WTC11 (cell line): ENCODE measurements around the gene PRC1. TPM values are rescaled to one million over a fixed set of nuclear protein-coding genes. Genes with fewer than 3 reads are reported as not detected.

Experiments used
- ATAC-seq: fragments of 200-7000 bp; cut with Tn5 transposase; 2 replicates; pipeline ENCODE4 v1.10.0; 2021; ENCODE audit warnings: mild to moderate bottlenecking, moderate library complexity
- CTCF ChIA-PET: fragments of 300-600 bp; sonication (Branson Sonifier 250); formaldehyde crosslinking; loops from one replicate; lab custom pipeline; 2021; ENCODE audit warnings: antibody characterized with exemption; lab: Charles Lee
- POLR2A ChIA-PET: fragments of 350-600 bp; sonication (Branson Sonifier 250); formaldehyde crosslinking; loops from one replicate; lab custom pipeline; 2021; ENCODE audit warnings: antibody characterized with exemption; lab: Charles Lee
- DNase-seq: peaks from one replicate; pipeline ENCODE4 v3.0.0; 2021; ENCODE audit warnings: low spot score
- H3K27ac Mint-ChIP-seq: 2 replicates; pipeline ENCODE4 v1.8.0; 2021; ENCODE audit warnings: mixed read lengths
- H3K27me3 Mint-ChIP-seq: 2 replicates; pipeline ENCODE4 v1.8.0; 2021; ENCODE audit warnings: low read depth, mild to moderate bottlenecking, moderate library complexity, mixed read lengths
- H3K36me3 Mint-ChIP-seq: 2 replicates; pipeline ENCODE4 v1.8.0; 2021; ENCODE audit warnings: mixed read lengths
- H3K4me1 Mint-ChIP-seq: 2 replicates; pipeline ENCODE4 v1.8.0; 2022; ENCODE audit warnings: mixed read lengths
- H3K4me3 Mint-ChIP-seq: 2 replicates; pipeline ENCODE4 v1.8.0; 2021; ENCODE audit warnings: mild to moderate bottlenecking, moderate library complexity, mixed read lengths
- H3K9me3 Mint-ChIP-seq: 2 replicates; pipeline ENCODE4 v1.8.0; 2021; ENCODE audit warnings: mixed read lengths
- CREB1 ChIP-seq: sonication (generic); formaldehyde crosslinking; IDR thresholded peaks from 2 replicates; pipeline ENCODE4 v1.8.0; 2023; ENCODE audit warnings: mild to moderate bottlenecking, missing genetic modification reagents
- CREM ChIP-seq: sonication (generic); formaldehyde crosslinking; IDR thresholded peaks from 2 replicates; pipeline ENCODE4 v1.8.1; 2022; ENCODE audit warnings: mild to moderate bottlenecking, missing genetic modification reagents, moderate library complexity
- ESRRA ChIP-seq: sonication (generic); formaldehyde crosslinking; IDR thresholded peaks from 2 replicates; pipeline ENCODE4 v1.8.1; 2022; ENCODE audit warnings: mild to moderate bottlenecking, missing genetic modification reagents, borderline replicate concordance
- FOXK1 ChIP-seq: sonication (generic); formaldehyde crosslinking; IDR thresholded peaks from 2 replicates; pipeline ENCODE4 v1.8.0; 2022; ENCODE audit warnings: mild to moderate bottlenecking, moderate library complexity, missing genetic modification reagents
- GTF2I ChIP-seq: fragments of 250-450 bp; sonication (Bioruptor Pico); conservative IDR thresholded peaks from 2 replicates; pipeline ENCODE4 v1.4.0; 2021; ENCODE audit warnings: mild to moderate bottlenecking
- IRF2 ChIP-seq: sonication (generic); formaldehyde crosslinking; IDR thresholded peaks from 2 replicates; pipeline ENCODE4 v1.8.0; 2022; ENCODE audit warnings: low read depth, missing genetic modification reagents, borderline replicate concordance
- MYBL2 ChIP-seq: sonication (generic); formaldehyde crosslinking; IDR thresholded peaks from 2 replicates; pipeline ENCODE4 v1.8.1; 2023; ENCODE audit warnings: mild to moderate bottlenecking, moderate library complexity, missing genetic modification reagents
- NR1H2 ChIP-seq: sonication (generic); formaldehyde crosslinking; IDR thresholded peaks from 2 replicates; pipeline ENCODE4 v1.9.0; 2021; ENCODE audit warnings: mild to moderate bottlenecking, moderate library complexity, missing genetic modification reagents
- OVOL2 ChIP-seq: fragments of 250-450 bp; sonication (Bioruptor Pico); IDR thresholded peaks from 2 replicates; pipeline ENCODE4 v1.9.0; 2021; ENCODE audit warnings: mild to moderate bottlenecking, borderline replicate concordance
- SMAD4 ChIP-seq: sonication (generic); formaldehyde crosslinking; IDR thresholded peaks from 2 replicates; pipeline ENCODE4 v1.8.0; 2022; ENCODE audit warnings: mild to moderate bottlenecking, missing genetic modification reagents
- SP1 ChIP-seq: sonication (generic); formaldehyde crosslinking; conservative IDR thresholded peaks from 2 replicates; pipeline ENCODE4 v1.8.1; 2022; ENCODE audit warnings: missing genetic modification reagents
- TCF7 ChIP-seq: sonication (generic); formaldehyde crosslinking; IDR thresholded peaks from 2 replicates; pipeline ENCODE4 v1.8.0; 2022; ENCODE audit warnings: mild to moderate bottlenecking, low read depth, missing genetic modification reagents, moderate library complexity
- TEAD1 ChIP-seq: sonication (generic); formaldehyde crosslinking; IDR thresholded peaks from 2 replicates; pipeline ENCODE4 v1.8.0; 2022; ENCODE audit warnings: mild to moderate bottlenecking, missing genetic modification reagents
- ZBTB21 ChIP-seq: sonication (generic); formaldehyde crosslinking; IDR thresholded peaks from 2 replicates; pipeline ENCODE4 v1.8.1; 2023; ENCODE audit warnings: mild to moderate bottlenecking, missing genetic modification reagents, borderline replicate concordance
- ZNF121 ChIP-seq: sonication (generic); formaldehyde crosslinking; IDR thresholded peaks from 2 replicates; pipeline ENCODE4 v1.8.0; 2023; ENCODE audit warnings: missing genetic modification reagents
- ZNF138 ChIP-seq: sonication (generic); formaldehyde crosslinking; conservative IDR thresholded peaks from 2 replicates; pipeline ENCODE4 v1.8.1; 2022; ENCODE audit warnings: mild to moderate bottlenecking, moderate library complexity, missing genetic modification reagents
- ZNF219 ChIP-seq: sonication (generic); formaldehyde crosslinking; IDR thresholded peaks from 2 replicates; pipeline ENCODE4 v1.8.0; 2023; ENCODE audit warnings: missing genetic modification reagents, mild to moderate bottlenecking, borderline replicate concordance
- ZNF512 ChIP-seq: sonication (generic); formaldehyde crosslinking; IDR thresholded peaks from 2 replicates; pipeline ENCODE4 v1.8.1; 2022; ENCODE audit warnings: missing genetic modification reagents, borderline replicate concordance
- total RNA-seq: library from RNA; stranded (reverse); gene quantifications from 3 replicates; pipeline ENCODE4 v1.2.3, GENCODE V29; 2021
- TF ChIP-seq, protein P1 (sequence below): sonication (generic); formaldehyde crosslinking; IDR thresholded peaks from 2 replicates; pipeline ENCODE4 v1.8.1; 2022; ENCODE audit warnings: low read depth, mild to moderate bottlenecking, moderate library complexity, missing genetic modification reagents, borderline replicate concordance
- TF ChIP-seq, protein P2 (sequence below): sonication (generic); formaldehyde crosslinking; IDR thresholded peaks from 2 replicates; pipeline ENCODE4 v1.8.0; 2023; ENCODE audit warnings: missing genetic modification reagents
- TF ChIP-seq, protein P3 (sequence below): fragments of 250-450 bp; sonication (Bioruptor Pico); IDR thresholded peaks from 2 replicates; pipeline ENCODE4 v1.9.0; 2021; ENCODE audit warnings: mild to moderate bottlenecking, borderline replicate concordance
- TF ChIP-seq, protein P4 (sequence below): sonication (generic); formaldehyde crosslinking; IDR thresholded peaks from 2 replicates; pipeline ENCODE4 v1.8.1; 2023; ENCODE audit warnings: mild to moderate bottlenecking, missing genetic modification reagents, borderline replicate concordance

Gene PRC1
- total RNA-seq, 1 experiment from 2014 or later, result 130 TPM

DNA sequence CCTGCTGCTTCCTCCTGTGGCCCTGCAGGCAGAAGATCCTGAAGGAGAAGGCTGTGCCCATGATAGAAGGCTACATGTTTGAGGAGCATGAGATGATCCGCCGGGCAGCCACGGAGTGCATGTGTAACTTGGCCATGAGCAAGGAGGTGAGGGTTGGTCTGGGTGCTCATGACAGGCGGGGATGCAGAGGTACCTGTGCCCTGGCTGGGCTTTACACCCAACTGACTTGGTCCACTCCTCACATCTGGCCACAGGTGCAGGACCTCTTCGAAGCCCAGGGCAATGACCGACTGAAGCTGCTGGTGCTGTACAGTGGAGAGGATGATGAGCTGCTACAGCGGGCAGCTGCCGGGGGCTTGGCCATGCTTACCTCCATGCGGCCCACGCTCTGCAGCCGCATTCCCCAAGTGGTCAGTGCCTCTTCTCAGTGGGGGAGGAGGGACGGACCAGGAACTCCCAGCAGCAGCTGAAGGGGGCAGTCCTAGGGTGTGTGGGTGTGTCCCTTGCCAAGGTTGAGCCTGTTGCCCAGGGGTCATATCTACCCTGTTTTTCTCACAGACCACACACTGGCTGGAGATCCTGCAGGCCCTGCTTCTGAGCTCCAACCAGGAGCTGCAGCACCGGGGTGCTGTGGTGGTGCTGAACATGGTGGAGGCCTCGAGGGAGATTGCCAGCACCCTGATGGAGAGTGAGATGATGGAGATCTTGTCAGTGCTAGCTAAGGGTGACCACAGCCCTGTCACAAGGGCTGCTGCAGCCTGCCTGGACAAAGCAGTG, 41.2 kb downstream of the PRC1 start (continued):
- TF ChIP-seq, protein P1, sequence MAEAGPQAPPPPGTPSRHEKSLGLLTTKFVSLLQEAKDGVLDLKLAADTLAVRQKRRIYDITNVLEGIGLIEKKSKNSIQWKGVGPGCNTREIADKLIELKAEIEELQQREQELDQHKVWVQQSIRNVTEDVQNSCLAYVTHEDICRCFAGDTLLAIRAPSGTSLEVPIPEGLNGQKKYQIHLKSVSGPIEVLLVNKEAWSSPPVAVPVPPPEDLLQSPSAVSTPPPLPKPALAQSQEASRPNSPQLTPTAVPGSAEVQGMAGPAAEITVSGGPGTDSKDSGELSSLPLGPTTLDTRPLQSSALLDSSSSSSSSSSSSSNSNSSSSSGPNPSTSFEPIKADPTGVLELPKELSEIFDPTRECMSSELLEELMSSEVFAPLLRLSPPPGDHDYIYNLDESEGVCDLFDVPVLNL (CRISPR knock-in tag), result no peak
- TF ChIP-seq ZNF138 (CRISPR knock-in tag) (no peak), SP1 (CRISPR knock-in tag) (no peak), FOXK1 (CRISPR knock-in tag) (no peak), IRF2 (CRISPR knock-in tag) (no peak), SMAD4 (no peak), CREB1 (CRISPR knock-in tag) (no peak), ZNF219 (CRISPR knock-in tag) (no peak), ZNF512 (CRISPR knock-in tag) (no peak), GTF2I (CRISPR knock-in tag) (no peak)
- TF ChIP-seq, protein P2, sequence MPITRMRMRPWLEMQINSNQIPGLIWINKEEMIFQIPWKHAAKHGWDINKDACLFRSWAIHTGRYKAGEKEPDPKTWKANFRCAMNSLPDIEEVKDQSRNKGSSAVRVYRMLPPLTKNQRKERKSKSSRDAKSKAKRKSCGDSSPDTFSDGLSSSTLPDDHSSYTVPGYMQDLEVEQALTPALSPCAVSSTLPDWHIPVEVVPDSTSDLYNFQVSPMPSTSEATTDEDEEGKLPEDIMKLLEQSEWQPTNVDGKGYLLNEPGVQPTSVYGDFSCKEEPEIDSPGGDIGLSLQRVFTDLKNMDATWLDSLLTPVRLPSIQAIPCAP (CRISPR knock-in tag), result no peak
- TF ChIP-seq, protein P3, sequence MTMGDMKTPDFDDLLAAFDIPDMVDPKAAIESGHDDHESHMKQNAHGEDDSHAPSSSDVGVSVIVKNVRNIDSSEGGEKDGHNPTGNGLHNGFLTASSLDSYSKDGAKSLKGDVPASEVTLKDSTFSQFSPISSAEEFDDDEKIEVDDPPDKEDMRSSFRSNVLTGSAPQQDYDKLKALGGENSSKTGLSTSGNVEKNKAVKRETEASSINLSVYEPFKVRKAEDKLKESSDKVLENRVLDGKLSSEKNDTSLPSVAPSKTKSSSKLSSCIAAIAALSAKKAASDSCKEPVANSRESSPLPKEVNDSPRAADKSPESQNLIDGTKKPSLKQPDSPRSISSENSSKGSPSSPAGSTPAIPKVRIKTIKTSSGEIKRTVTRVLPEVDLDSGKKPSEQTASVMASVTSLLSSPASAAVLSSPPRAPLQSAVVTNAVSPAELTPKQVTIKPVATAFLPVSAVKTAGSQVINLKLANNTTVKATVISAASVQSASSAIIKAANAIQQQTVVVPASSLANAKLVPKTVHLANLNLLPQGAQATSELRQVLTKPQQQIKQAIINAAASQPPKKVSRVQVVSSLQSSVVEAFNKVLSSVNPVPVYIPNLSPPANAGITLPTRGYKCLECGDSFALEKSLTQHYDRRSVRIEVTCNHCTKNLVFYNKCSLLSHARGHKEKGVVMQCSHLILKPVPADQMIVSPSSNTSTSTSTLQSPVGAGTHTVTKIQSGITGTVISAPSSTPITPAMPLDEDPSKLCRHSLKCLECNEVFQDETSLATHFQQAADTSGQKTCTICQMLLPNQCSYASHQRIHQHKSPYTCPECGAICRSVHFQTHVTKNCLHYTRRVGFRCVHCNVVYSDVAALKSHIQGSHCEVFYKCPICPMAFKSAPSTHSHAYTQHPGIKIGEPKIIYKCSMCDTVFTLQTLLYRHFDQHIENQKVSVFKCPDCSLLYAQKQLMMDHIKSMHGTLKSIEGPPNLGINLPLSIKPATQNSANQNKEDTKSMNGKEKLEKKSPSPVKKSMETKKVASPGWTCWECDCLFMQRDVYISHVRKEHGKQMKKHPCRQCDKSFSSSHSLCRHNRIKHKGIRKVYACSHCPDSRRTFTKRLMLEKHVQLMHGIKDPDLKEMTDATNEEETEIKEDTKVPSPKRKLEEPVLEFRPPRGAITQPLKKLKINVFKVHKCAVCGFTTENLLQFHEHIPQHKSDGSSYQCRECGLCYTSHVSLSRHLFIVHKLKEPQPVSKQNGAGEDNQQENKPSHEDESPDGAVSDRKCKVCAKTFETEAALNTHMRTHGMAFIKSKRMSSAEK (CRISPR knock-in tag), result no peak
- TF ChIP-seq, protein P4, sequence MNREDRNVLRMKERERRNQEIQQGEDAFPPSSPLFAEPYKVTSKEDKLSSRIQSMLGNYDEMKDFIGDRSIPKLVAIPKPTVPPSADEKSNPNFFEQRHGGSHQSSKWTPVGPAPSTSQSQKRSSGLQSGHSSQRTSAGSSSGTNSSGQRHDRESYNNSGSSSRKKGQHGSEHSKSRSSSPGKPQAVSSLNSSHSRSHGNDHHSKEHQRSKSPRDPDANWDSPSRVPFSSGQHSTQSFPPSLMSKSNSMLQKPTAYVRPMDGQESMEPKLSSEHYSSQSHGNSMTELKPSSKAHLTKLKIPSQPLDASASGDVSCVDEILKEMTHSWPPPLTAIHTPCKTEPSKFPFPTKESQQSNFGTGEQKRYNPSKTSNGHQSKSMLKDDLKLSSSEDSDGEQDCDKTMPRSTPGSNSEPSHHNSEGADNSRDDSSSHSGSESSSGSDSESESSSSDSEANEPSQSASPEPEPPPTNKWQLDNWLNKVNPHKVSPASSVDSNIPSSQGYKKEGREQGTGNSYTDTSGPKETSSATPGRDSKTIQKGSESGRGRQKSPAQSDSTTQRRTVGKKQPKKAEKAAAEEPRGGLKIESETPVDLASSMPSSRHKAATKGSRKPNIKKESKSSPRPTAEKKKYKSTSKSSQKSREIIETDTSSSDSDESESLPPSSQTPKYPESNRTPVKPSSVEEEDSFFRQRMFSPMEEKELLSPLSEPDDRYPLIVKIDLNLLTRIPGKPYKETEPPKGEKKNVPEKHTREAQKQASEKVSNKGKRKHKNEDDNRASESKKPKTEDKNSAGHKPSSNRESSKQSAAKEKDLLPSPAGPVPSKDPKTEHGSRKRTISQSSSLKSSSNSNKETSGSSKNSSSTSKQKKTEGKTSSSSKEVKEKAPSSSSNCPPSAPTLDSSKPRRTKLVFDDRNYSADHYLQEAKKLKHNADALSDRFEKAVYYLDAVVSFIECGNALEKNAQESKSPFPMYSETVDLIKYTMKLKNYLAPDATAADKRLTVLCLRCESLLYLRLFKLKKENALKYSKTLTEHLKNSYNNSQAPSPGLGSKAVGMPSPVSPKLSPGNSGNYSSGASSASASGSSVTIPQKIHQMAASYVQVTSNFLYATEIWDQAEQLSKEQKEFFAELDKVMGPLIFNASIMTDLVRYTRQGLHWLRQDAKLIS, result no peak
- TF ChIP-seq, all 79 proteins: peak for 0

GRCh38 chr15:90950676-90951075, 43.7 kb downstream of the PRC1 start:
- no peak overlapping the region for H3K27ac Mint-ChIP-seq
- H3K4me1 Mint-ChIP-seq, result peaks cover 2% of the 10 kb centered on the region
- no peak for DNase-seq
- H3K9me3 Mint-ChIP-seq, result no peaks in the 10 kb centered on the region
- no peak overlapping the region for H3K4me3 Mint-ChIP-seq
- no peaks in the 10 kb centered on the region for H3K27me3 Mint-ChIP-seq
- ATAC-seq, result no peak
- POLR2A ChIA-PET, result no interaction called here
- H3K36me3 Mint-ChIP-seq, result peaks cover 56% of the 10 kb centered on the region
- CTCF ChIA-PET, result interaction anchor here (2.0 kb wide), 1 partner anchor 16 kb away, joined by 6 read pairs; the partner anchor contains the start of gene UNC45A
- TF ChIP-seq TEAD1 (CRISPR knock-in tag), result no peak
- no peak for TF ChIP-seq ESRRA (CRISPR knock-in tag)
- TF ChIP-seq MYBL2, result no peak
- TF ChIP-seq ZNF121 (CRISPR knock-in tag), result no peak
- TF ChIP-seq, protein P2 (CRISPR knock-in tag), result no peak
- TF ChIP-seq CREM (CRISPR knock-in tag), result no peak
- no peak for TF ChIP-seq NR1H2 (CRISPR knock-in tag)
- no peak for TF ChIP-seq ZBTB21 (CRISPR knock-in tag)
- TF ChIP-seq SP1 (CRISPR knock-in tag), result no peak
- TF ChIP-seq OVOL2 (CRISPR knock-in tag), result no peak
- no peak for TF ChIP-seq GTF2I (CRISPR knock-in tag)
- TF ChIP-seq TCF7 (CRISPR knock-in tag), result no peak
